Measurements from ENCODE around the gene CSRP2. TPM values are rescaled to one million over a fixed set of nuclear protein-coding genes. Genes with fewer than 3 reads are reported as not detected.

The CSRP2 gene
- total and polyA plus RNA-seq, 2 of the 13 experiments (the other 11 are each of a cell fraction or from before 2014, with no cell fraction given) = 7.2 to 8.0 TPM

DNA sequence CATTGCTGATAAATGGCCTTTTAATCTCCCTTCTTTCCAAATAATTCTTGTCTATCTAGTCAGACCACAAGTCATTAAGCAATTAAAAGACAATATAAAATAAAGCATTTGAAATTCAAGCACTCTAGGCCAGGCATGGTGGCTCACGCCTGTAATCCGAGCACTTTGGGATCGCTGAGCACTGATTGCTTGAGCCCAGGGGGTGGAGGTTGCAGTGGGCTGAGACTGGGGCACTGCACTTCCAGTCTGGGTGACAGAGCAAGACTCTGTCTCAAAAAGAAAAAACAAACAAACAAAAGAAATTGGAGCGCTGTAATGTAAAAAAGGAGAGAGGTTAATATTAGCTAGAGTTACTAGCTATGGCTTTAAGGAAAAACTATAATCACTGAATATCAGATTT lies 30.5 kb upstream of the CSRP2 start (continued):
- TF ChIP-seq, protein P1, sequence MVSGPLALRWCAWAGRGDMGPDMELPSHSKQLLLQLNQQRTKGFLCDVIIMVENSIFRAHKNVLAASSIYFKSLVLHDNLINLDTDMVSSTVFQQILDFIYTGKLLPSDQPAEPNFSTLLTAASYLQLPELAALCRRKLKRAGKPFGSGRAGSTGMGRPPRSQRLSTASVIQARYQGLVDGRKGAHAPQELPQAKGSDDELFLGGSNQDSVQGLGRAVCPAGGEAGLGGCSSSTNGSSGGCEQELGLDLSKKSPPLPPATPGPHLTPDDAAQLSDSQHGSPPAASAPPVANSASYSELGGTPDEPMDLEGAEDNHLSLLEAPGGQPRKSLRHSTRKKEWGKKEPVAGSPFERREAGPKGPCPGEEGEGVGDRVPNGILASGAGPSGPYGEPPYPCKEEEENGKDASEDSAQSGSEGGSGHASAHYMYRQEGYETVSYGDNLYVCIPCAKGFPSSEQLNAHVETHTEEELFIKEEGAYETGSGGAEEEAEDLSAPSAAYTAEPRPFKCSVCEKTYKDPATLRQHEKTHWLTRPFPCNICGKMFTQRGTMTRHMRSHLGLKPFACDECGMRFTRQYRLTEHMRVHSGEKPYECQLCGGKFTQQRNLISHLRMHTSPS (CRISPR knock-in tag; IDR thresholded peaks at IDR 0.05; ENCODE audit: low read depth) = no peak

DNA sequence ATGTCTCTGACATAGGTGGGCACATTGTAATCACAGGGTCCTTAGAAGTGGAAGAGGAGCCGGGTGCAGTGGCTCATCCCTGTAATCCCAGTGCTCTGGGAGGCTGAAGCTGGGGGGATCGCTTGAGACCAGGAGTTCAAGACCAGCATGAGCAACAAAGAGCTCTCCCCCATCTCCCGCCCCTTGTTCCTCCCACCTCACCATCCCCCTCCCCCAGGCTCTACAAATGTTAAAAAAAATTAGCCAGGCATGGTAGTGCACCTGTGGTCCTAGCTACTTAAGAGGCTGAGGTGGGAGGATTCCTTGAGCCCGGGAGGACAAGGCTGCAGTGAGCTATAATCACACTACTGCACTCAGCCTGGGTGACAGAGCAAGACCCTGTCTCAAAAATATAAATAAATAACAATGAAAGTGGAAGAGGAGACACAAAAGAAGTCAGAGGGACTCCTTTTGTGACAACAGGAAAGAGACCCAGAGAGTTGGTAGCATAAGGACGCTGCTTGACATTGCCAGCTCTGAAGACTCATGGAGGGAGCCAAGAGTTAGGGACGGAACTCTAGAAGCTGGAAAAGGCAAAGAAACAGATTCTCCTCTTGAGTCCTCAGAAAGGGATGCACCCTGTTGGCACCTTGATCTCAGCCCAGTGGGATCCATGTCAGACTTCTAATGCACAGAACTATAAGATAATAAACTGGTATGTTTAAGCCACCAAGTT lies 29.6 kb upstream of the CSRP2 start:
- no peak overlapping the region for H3K4me3 ChIP-seq (replicated peaks in 1 of 3; ENCODE audit: insufficient read depth in 1 of 3, low read depth in 2 of 3, low read length in 3 of 3)
- CTCF ChIA-PET (ENCODE audit: low intra/inter-chr PET ratio, low total read pairs) = no interaction called here
- DNase-seq (ENCODE audit: low spot score) = no peak
- ATAC-seq = no peak
- no peak overlapping the region for H3K9ac ChIP-seq (ENCODE audit: insufficient read depth, low read depth, low read length)
- FAIRE-seq = no peak
- H3K9me3 ChIP-seq (ENCODE audit: low read length) = no peaks in the 10 kb centered on the region
- no peaks in the 10 kb centered on the region for H3K36me3 ChIP-seq (replicated peaks in 1 of 2; ENCODE audit: control insufficient read depth in 1 of 2, insufficient read depth in 2 of 2, low read length in 2 of 2)
- H3K27me3 ChIP-seq (ENCODE audit: control insufficient read depth in 1 of 2, insufficient read depth in 2 of 2, low read length in 2 of 2) = no peaks in the 10 kb centered on the region
- BruUV-seq (replicated peaks) = no TSS peak
- intact Hi-C loops (cut with micrococcal nuclease; ENCODE audit: unreplicated experiment) = no loop called here
- no peak overlapping the region for H3K27ac ChIP-seq (ENCODE audit: extremely low read length, insufficient read depth, low read length)
- no peaks in the 10 kb centered on the region for H3K4me1 ChIP-seq (ENCODE audit: insufficient read depth, low read length)
- 4% methylated on average over 4 of the region's 6 CpGs for WGBS (ENCODE audit: low lambda C conversion rate)
- H4K20me1 ChIP-seq (ENCODE audit: insufficient read depth, low read length) = no peaks in the 10 kb centered on the region
- H3K4me2 ChIP-seq (ENCODE audit: low read depth, low read length) = no peak overlapping the region
- no peak overlapping the region for H2AFZ ChIP-seq (ENCODE audit: low read length)
- POLR2A ChIA-PET = no interaction called here
- in situ Hi-C loops (cut with HindIII; ENCODE audit: extremely low pct_ligation_motif_present, low pct_unique_long_range_greater_than_20kb) = no loop called here
- H3K79me2 ChIP-seq (ENCODE audit: insufficient read depth, low read length) = no peaks in the 10 kb centered on the region
- TF ChIP-seq, protein P2, sequence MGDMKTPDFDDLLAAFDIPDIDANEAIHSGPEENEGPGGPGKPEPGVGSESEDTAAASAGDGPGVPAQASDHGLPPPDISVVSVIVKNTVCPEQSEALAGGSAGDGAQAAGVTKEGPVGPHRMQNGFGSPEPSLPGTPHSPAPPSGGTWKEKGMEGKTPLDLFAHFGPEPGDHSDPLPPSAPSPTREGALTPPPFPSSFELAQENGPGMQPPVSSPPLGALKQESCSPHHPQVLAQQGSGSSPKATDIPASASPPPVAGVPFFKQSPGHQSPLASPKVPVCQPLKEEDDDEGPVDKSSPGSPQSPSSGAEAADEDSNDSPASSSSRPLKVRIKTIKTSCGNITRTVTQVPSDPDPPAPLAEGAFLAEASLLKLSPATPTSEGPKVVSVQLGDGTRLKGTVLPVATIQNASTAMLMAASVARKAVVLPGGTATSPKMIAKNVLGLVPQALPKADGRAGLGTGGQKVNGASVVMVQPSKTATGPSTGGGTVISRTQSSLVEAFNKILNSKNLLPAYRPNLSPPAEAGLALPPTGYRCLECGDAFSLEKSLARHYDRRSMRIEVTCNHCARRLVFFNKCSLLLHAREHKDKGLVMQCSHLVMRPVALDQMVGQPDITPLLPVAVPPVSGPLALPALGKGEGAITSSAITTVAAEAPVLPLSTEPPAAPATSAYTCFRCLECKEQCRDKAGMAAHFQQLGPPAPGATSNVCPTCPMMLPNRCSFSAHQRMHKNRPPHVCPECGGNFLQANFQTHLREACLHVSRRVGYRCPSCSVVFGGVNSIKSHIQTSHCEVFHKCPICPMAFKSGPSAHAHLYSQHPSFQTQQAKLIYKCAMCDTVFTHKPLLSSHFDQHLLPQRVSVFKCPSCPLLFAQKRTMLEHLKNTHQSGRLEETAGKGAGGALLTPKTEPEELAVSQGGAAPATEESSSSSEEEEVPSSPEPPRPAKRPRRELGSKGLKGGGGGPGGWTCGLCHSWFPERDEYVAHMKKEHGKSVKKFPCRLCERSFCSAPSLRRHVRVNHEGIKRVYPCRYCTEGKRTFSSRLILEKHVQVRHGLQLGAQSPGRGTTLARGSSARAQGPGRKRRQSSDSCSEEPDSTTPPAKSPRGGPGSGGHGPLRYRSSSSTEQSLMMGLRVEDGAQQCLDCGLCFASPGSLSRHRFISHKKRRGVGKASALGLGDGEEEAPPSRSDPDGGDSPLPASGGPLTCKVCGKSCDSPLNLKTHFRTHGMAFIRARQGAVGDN (CRISPR knock-in tag; IDR thresholded peaks at IDR 0.05) = no peak
- TF ChIP-seq, protein P3, sequence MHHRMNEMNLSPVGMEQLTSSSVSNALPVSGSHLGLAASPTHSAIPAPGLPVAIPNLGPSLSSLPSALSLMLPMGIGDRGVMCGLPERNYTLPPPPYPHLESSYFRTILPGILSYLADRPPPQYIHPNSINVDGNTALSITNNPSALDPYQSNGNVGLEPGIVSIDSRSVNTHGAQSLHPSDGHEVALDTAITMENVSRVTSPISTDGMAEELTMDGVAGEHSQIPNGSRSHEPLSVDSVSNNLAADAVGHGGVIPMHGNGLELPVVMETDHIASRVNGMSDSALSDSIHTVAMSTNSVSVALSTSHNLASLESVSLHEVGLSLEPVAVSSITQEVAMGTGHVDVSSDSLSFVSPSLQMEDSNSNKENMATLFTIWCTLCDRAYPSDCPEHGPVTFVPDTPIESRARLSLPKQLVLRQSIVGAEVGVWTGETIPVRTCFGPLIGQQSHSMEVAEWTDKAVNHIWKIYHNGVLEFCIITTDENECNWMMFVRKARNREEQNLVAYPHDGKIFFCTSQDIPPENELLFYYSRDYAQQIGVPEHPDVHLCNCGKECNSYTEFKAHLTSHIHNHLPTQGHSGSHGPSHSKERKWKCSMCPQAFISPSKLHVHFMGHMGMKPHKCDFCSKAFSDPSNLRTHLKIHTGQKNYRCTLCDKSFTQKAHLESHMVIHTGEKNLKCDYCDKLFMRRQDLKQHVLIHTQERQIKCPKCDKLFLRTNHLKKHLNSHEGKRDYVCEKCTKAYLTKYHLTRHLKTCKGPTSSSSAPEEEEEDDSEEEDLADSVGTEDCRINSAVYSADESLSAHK (CRISPR knock-in tag; IDR thresholded peaks at IDR 0.05; ENCODE audit: borderline replicate concordance) = no peak
- TF ChIP-seq SP2 (CRISPR knock-in tag; IDR thresholded peaks at IDR 0.05) = no peak
- TF ChIP-seq, protein P4, sequence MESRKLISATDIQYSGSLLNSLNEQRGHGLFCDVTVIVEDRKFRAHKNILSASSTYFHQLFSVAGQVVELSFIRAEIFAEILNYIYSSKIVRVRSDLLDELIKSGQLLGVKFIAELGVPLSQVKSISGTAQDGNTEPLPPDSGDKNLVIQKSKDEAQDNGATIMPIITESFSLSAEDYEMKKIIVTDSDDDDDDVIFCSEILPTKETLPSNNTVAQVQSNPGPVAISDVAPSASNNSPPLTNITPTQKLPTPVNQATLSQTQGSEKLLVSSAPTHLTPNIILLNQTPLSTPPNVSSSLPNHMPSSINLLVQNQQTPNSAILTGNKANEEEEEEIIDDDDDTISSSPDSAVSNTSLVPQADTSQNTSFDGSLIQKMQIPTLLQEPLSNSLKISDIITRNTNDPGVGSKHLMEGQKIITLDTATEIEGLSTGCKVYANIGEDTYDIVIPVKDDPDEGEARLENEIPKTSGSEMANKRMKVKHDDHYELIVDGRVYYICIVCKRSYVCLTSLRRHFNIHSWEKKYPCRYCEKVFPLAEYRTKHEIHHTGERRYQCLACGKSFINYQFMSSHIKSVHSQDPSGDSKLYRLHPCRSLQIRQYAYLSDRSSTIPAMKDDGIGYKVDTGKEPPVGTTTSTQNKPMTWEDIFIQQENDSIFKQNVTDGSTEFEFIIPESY (CRISPR knock-in tag; IDR thresholded peaks at IDR 0.05) = no peak
- no peak for TF ChIP-seq ZNF224 (CRISPR knock-in tag; IDR thresholded peaks at IDR 0.05)

Measured in HepG2 (cell line).